GM21528 (cell line): Measurements from ENCODE around the gene OR4D1.
"Not testable (repeated sequence)": the region's sequence is repeated elsewhere in the genome, so short reads cannot be mapped to it uniquely, and the experiment has no call there.

Experiments used
- ATAC-seq: cut with Tn5 transposase; IDR thresholded peaks from one replicate; pipeline ENCODE4 v1.9.1; 2021; ENCODE audit warnings: mild to moderate bottlenecking, moderate library complexity; ENCODE audit not compliant: unreplicated experiment, low FRiP score

OR4D1 gene

DNA sequence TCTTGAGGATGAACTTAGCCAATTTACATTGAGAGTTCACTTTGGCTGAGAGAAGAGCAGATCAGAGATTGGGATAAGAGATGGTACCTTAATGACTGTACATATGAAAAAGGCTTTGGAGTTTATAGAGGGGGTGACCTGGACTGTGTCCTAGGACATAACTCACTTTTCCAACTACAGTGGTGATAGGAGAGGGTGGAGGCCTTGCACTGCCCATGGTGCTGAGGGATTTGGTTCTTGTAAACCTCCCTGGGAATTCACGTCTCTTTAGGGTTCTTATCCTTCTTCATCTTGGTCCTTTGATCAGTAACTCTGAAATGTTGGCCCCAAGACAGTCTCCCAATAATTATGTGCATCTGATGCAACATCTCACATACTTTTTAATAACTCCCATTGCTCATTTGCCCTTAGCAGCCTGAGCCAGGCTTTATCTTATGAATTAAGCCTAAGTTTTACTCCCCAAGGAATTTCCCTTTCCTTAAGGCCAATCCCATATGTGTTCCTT, at the start of gene OR4D1:
Gene OR4D1 (plus strand): TSS at position 455 of the 505 bp plus-strand sequence. CDS start 6,770 bp downstream, outside the sequence.
- no peak for ATAC-seq

DNA sequence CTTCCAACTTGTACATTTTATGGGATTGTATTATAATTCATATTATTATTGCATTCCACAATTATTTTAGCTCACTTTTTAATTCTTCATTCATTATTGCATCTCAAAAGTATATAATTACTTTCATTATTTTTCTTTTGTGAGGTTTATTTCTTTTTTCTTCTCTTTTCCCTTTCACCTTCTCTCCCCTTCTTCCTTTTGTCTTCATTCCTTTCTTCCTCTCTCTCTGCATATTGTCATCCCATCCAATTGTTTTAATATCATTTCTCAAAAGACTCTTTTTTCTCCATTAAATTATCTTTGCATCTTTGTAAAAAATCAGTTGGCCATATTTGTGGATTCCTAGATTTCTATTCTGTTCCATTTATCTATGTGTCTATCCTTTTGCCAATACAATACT, 47.7 kb upstream of the OR4D1 start:
- no peak for ATAC-seq

DNA sequence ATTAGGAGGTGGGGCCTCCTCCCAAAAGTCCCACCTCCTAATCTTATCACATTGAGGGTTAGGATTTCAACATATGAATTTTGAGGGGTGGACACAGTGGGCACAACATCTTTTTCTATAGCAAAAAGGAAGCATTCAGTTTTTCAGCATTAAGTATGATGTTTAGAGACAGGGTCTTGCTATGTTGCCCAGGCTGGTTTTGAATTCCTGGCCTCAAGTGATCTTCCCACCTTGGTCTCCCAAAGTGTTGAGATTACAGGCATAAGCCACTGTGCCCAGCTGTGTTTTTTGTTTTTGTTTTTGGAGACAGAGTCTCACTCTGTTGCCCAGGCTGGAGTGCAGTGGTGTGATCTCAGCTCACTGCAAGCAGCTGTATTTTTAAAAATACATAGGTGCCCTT, 46.3 kb upstream of the OR4D1 start:
- not testable (repeated sequence) for ATAC-seq

DNA sequence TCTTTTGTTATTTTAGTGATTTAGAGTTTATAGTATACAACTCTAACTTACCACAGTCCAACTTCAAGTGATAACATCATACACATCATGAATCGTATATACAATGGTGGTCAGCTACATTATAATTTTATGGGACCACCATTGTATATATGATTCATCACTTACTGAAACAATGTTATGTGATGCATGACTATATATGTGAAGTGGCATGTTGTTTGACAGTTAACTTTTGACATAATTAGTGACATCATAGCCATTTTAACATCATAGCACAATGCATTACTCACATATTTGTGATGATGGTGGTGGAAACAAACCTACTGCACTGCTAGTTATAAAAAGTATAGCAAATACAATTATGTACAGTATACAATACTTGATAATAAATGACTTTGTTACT, 43.1 kb upstream of the OR4D1 start:
- no peak for ATAC-seq

GRCh38 chr17:58107306-58107705, 40.9 kb upstream of the OR4D1 start:
- no peak for ATAC-seq

- ATAC-seq: no peak
These were observed 39.0 kb upstream of the OR4D1 start for GRCh38 chr17:58109197-58109596.

DNA sequence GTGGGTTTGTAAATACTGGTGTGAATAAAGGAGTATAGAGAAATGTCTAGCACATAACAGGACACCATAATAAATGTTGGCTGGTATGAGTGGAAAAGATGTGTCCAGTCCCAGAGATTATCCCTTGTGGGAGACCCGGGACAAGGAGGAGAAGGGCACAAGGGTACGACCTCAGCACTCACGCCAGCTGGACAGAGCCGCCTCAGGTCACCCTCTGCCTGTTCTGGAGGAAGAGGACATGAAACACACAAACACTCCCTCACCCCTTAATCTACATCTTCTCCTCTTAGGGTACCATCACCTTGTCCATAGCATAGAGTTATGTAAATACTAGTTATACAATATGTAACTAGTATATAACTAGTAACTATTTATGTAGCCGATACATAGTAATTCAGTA, 38.2 kb upstream of the OR4D1 start:
- no peak for ATAC-seq

DNA sequence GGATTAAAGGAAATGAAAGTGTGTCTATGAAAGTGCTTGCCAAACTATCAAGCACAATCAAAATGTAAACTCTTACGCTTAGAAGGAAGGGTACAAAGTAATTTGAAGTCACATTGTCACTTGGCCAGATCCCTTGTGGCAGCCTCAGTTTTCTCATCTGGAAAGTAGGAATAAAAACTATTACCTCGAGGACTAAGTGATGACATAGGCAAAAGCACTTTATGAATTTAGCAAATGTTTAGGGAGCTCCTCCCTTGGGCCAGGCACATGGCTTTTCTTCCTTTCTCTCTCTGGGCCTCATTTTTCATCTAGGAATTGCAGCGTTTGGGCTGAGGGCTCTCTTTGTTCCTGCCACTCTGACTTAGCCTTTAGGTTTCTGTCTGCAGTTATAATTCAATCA, 36.5 kb upstream of the OR4D1 start:
- no peak for ATAC-seq

DNA sequence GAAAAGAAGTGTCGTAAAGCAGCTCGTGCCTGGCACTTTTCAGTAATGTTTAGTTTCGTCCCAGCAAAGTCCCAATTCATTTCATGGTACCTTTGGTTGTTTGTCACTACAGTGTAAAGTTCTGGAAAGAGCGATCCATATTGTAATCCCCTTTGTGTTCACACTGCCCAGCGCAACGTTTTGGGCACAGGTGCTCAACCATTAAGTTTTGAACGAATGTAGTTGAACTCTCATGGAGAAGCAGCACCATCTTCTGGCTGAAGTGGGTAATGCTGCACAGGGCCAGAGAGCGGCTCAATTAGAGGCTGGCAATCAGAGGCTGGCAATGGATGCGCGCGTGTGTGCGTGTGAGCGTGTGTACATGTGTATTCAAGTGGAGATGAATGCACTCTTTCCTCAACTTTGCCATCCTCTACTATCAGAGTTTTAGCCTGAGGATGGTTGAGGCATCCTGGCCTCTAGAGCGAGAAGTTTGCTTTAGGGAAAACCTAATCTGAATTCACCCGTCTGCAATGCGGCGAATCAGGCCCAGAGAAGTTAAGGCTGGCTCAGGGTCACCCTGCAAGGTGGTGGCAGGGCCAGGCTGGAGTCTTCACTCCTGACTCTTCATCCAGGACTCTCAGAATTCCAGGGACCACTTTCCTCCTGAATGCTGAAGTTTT, 35.1 kb upstream of the OR4D1 start:
- ATAC-seq: no peak

GRCh38 chr17:58113947-58114346, 34.2 kb upstream of the OR4D1 start:
- no peak for ATAC-seq

- no peak for ATAC-seq
These were observed 30.8 kb upstream of the OR4D1 start for GRCh38 chr17:58117382-58117781.

GRCh38 chr17:58119491-58119890, 28.7 kb upstream of the OR4D1 start:
- no peak for ATAC-seq

DNA sequence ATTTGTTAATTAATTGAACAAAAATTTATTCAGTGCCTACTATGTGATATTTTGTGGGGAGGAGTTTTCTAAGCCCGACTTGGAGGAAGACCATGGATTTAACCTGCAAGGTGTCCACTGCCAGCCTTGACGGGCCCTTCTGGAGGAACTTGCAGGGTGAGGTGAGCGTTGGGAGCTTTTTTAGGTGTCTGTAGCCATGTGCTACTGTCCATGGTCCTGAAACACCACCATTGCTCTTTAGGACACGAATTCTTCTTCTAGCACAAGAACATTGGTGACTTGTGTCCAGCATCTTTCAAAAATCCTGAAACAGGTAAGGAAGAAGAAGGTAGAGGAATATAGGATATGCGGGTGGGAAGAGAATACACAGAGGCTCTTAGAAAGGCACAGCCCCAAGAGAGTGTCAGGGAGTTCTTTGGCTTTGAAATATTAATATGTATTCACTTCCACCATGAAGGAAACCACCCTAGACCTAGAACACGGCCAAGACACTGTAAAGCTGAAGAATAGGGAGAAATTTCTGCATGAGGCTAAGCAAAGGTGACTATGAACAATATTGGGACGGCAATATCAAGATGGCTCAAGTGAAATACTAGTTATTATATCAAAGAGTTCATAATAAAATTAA, 27.9 kb upstream of the OR4D1 start:
- no peak for ATAC-seq

GRCh38 chr17:58121925-58122324, 26.3 kb upstream of the OR4D1 start:
- no peak for ATAC-seq

- ATAC-seq: no peak
These were observed 20.3 kb upstream of the OR4D1 start for GRCh38 chr17:58127846-58128245.

DNA sequence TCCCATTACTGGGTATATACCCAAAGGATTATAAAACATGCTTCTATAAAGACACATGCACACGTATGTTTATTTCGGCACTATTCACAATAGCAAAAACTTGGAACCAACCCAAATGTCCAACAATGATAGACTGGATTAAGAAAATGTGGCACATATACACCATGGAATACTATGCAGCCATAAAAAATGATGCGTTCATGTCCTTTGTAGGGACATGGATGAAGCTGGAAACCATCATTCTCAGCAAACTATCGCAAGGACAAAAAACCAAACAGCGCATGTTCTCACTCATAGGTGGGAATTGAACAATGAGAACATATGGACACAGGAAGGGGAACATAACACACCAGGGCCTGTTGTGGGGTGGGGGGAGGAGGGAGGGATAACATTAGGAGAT, 15.5 kb upstream of the OR4D1 start:
- not testable (repeated sequence) for ATAC-seq

DNA sequence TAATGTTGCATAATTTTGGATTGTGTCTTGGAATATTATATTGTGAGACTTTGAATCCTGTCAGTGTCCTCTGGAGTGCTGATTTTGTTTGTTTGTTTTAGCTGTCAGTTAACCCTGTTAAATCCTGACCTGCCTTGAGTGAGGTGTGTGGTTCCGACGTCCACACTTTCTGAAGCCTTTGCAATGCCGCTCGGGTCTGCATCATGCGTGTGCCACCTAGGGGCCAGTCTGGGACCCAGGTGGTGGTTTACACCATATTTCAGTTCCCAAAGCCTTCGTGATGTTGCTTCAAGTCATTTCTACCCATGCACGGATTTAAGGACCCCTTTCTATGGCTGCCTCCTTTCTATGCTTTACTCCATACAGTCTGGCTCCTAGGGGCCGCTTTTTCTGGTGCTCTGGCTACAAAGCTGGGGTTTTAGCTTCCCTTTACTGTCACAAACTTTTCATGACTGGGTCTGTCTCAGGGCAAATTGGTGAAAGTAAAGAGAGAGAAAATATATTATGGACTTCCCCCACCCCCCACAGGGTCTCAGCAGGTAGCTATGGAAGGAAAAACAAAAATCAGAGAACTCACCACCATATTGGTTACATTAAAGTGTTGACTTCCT, 11.4 kb upstream of the OR4D1 start:
- no peak for ATAC-seq

- ATAC-seq: no peak
These were observed 6.7 kb upstream of the OR4D1 start for GRCh38 chr17:58141505-58141904.

DNA sequence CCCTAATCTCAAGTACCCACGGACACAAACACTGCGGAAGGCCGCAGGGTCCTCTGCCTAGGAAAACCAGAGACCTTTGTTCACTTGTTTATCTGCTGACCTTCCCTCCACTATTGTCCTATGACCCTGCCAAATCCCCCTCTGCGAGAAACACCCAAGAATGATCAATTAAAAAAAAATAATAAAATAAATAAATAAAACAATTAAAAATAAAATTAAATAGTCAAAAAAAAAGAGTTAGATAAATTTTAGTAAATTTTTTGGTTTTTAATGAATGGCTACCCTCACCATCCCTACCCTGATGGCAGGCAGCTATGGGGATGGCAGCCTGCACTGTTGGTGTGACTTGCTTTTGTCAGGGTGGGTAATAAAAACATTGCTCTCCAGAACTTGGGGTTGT, 4.8 kb upstream of the OR4D1 start:
- not testable (repeated sequence) for ATAC-seq

DNA sequence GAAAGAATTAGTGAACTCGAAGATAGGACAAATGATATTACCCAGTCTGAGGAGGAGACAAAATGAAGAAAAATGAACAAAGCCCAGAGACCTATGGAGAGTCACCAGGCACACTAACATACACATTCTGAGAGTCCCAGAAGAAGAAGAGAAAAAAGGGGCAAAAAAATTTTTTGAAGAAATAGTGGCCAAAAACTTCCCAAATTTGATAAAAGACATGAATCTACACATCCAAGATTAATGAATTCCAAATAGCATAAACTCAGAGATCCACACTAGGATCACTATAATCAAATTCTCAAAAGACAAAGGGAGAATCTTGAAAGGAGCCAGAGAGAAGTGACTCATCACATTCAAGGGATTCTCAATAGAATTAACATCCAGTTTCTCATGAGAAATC, 3.4 kb upstream of the OR4D1 start:
- ATAC-seq: no peak

DNA sequence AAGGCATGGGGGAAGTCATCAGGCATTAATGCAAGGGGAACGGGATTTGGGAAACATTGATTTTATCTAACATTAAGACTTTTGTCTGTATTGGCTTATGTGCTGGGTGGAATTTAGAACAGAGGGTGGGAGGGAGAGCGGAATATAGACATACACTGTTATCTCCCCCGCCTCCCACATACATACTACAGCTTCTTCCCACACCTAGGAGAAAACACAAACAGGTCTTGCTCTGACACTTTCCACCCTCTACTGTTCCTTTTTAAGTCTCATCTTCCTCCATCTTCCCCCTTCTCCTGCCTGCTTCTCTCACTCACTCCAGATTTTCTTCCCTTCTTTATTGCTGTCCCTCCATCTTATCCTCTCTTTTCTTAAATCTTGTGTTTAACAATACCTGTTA, 425 bp downstream of the OR4D1 start:
- no peak for ATAC-seq

DNA sequence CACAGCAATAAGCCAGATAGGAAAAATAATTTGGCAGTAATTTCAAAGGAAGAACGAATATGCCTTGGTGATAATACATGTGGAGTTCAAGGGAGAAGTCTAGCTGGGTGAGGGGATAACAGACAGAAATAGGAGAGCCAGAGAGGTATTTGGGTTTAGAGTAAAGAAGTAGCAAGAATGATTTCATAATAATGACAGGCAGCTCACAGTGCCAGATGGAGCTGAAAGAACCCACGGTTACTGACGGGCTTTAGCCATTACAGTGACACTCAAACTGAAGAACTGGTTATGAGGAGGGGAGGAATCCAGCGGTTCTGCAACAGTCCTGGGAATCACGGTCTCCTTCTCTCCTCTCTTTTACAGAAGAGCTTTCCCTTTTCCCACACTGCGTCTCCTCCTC, 2.2 kb downstream of the OR4D1 start:
- no peak for ATAC-seq
